Lower leg skin (tissue), 4 donors: ENCODE data around the gene DDX19B. TPM values are rescaled to one million over a fixed set of nuclear protein-coding genes. Genes with fewer than 3 reads are reported as not detected.
A peak's percentile ranks its signal among the peaks of the same experiment; 100 is the strongest.
"Not testable (repeated sequence)": the region's sequence is repeated elsewhere in the genome, so short reads cannot be mapped to it uniquely, and the experiment has no call there.

ENCODE experiments used
- DNase-seq, 2 donors: peaks; one replicate each; pipeline ENCODE4 v3.0.0-alpha.2; 2019; ENCODE audit warnings: low spot score in 2 of 2
- H3K4me3 ChIP-seq: fragments of 200-600 bp; sonication (generic); 2 replicates; pipeline ENCODE4 v1.5.1; 2017; ENCODE audit warnings: mild to moderate bottlenecking, low read depth; ENCODE audit not compliant: poor library complexity, severe bottlenecking
- CTCF ChIP-seq, 3 donors: fragments of 450-650 bp; IDR thresholded peaks; one replicate each; pipeline ENCODE4 v1.5.1; 2016; ENCODE audit warnings: antibody characterized with exemption in 3 of 3, mild to moderate bottlenecking in 3 of 3, moderate library complexity in 2 of 3
- POLR2A ChIP-seq, 2 donors: fragments of 450-650 bp; IDR thresholded peaks; one replicate each; pipeline ENCODE4 v1.6.1; 2016 to 2017; ENCODE audit warnings: antibody characterized with exemption in 2 of 2, mild to moderate bottlenecking in 1 of 2, moderate library complexity in 1 of 2
- WGBS, 2 donors: methylation state at CpG; one replicate each; pipeline ENCODE4 v1.1.5; 2018; 5-methylcytosine and 5-hydroxymethylcytosine counted together
- intact Hi-C: fragments of 100-400 bp; cut with DNase I; formaldehyde crosslinking; loops from one replicate; pipeline ENCODE4 v1.15.0; 2023; ENCODE audit warnings: low total_unique reads
- total RNA-seq, 4 donors: library from RNA; depleted of rRNA; stranded (reverse); fragments of >200 nt; gene quantifications; one replicate each; pipeline ENCODE4 v1.1.0, GENCODE V29; 2016

The DDX19B gene
- total RNA-seq, 4 donors from 2014 or later = 36.9 to 53.3 (median 48.2) TPM

GRCh38 chr16:70276392-70276791 is 22.6 kb upstream of the DDX19B start:
- intact Hi-C loops = no loop called here
- WGBS, 2 donors = 83 to 96% methylated on average over 1 of the region's 1 CpG
- no peak overlapping the region for H3K4me3 ChIP-seq
- no peak for TF ChIP-seq CTCF (IDR thresholded peaks at IDR 0.05)
- no peak for TF ChIP-seq POLR2A (IDR thresholded peaks at IDR 0.05)
- DNase-seq = no peak

GRCh38 chr16:70287304-70287971 is 11.5 kb upstream of the DDX19B start:
- H3K4me3 ChIP-seq, intact Hi-C loops: not testable (repeated sequence)

GRCh38 chr16:70289229-70290094 is 9.5 kb upstream of the DDX19B start, which contains the start of gene AARS1:
TSS of gene AARS1 (minus strand) at chr16:70289506. CDS start at chr16:70282763, 6,743 bp downstream.
- WGBS, 2 donors = 2 to 4% methylated on average over 18 to 45 of the region's 53 CpGs
- peak within 1 kb of the TSS; percentile 46 for H3K4me3 ChIP-seq
- peak in 1 of 2 donors; percentile 24 for TF ChIP-seq POLR2A (IDR thresholded peaks at IDR 0.05)
- TF ChIP-seq CTCF (IDR thresholded peaks at IDR 0.05) = peak in 1 of 3 donors; percentile 47
- intact Hi-C loops = no loop called here
- peak; percentile 96 to 99 for DNase-seq

More at GRCh38 chr16:70287304-70287971, 11.5 kb upstream of the DDX19B start:
- DNase-seq = not testable (repeated sequence)
- WGBS, 2 donors = 96 to 98% methylated on average over 17 of the region's 17 CpGs

- intact Hi-C loops = no loop called here
- no peak for DNase-seq
- H3K4me3 ChIP-seq = no peak overlapping the region
- TF ChIP-seq POLR2A (IDR thresholded peaks at IDR 0.05) (no peak), CTCF (IDR thresholded peaks at IDR 0.05) (no peak)
These were observed 8.0 kb upstream of the DDX19B start for GRCh38 chr16:70290949-70291519.

- intact Hi-C loops, H3K4me3 ChIP-seq: not testable (repeated sequence)
- 89 to 93% methylated on average over 11 of the region's 11 CpGs for WGBS, 2 donors
- peak in 1 of 2 donors; percentile 65 for DNase-seq
These were observed 6.8 kb upstream of the DDX19B start for GRCh38 chr16:70292148-70292547.

GRCh38 chr16:70294385-70295025 is 4.5 kb upstream of the DDX19B start:
- TF ChIP-seq POLR2A (IDR thresholded peaks at IDR 0.05) (no peak), CTCF (IDR thresholded peaks at IDR 0.05) (no peak)
- intact Hi-C loops = no loop called here
- no peak overlapping the region for H3K4me3 ChIP-seq
- DNase-seq = peak in 1 of 2 donors; percentile 75
- 90 to 93% methylated on average over 28 of the region's 28 CpGs for WGBS, 2 donors
